GM12872 (cell line): ENCODE results near the gene SLC7A14.

Experiments
- TF ChIP-seq, protein P1 (sequence below): IDR thresholded peaks from 3 replicates; pipeline ENCODE4 v1.5.1; 2011; ENCODE audit warnings: low read depth, mild to moderate bottlenecking, low read length, moderate library complexity; ENCODE audit not compliant: insufficient read depth

Gene SLC7A14

DNA sequence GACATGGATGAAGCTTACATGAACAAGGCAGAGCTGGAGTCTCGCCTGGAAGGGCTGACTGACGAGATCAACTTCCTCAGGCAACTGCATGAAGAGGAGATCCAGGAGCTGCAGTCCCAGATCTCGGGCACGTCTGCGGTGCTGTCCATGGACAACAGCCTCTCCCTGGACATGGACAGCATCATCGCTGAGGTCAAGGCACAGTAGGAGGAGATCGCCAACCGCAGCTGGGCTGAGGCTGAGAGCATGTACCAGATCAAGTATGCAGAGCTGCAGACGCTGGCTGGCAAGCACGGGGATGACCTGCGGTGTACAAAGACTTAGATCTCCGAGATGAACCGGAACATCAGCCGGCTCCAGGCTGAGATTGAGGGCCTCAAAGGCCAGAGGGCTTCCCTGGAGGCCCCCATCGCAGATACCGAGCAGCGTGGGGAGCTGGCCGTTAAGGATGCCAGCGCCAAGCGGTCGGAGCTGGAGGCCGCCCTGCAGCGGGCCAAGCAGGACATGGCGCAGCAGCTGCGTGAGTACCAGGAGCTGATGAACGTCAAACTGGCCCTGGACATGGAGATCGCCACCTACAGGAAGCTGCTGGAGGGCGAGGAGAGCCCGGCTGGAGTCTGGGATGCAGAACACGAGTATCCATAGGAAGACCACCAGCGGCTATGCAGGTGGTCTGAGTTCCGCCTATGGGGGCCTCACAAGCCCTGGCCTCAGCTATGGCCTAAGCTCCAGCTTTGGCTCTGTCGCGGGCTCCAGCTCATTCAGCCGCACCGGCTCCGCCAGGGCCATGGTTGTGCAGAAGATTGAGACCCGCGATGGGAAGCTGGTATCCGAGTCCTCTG lies 89.6 kb downstream of the SLC7A14 start:
- TF ChIP-seq, protein P1, sequence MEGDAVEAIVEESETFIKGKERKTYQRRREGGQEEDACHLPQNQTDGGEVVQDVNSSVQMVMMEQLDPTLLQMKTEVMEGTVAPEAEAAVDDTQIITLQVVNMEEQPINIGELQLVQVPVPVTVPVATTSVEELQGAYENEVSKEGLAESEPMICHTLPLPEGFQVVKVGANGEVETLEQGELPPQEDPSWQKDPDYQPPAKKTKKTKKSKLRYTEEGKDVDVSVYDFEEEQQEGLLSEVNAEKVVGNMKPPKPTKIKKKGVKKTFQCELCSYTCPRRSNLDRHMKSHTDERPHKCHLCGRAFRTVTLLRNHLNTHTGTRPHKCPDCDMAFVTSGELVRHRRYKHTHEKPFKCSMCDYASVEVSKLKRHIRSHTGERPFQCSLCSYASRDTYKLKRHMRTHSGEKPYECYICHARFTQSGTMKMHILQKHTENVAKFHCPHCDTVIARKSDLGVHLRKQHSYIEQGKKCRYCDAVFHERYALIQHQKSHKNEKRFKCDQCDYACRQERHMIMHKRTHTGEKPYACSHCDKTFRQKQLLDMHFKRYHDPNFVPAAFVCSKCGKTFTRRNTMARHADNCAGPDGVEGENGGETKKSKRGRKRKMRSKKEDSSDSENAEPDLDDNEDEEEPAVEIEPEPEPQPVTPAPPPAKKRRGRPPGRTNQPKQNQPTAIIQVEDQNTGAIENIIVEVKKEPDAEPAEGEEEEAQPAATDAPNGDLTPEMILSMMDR = no peak

DNA sequence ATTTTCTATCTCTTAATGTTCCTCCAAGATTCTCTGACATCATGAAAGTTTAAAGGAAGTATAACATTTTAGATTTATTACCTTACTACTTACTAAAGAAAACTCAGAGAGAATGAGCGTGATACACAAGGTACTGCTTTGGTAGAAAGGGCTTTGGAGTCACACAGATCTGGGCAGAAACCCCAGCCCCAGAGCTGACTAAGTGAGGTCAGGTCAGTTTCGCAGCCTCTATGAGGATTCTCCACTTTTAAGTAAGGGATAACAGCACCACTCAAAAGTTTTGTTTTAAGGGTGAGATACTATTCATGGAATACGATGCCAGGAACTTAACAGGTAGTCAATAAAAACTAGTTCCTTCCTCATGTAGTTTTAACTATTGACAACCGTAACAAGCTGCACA lies 91.1 kb downstream of the SLC7A14 start:
- TF ChIP-seq, protein P1 = no peak

DNA sequence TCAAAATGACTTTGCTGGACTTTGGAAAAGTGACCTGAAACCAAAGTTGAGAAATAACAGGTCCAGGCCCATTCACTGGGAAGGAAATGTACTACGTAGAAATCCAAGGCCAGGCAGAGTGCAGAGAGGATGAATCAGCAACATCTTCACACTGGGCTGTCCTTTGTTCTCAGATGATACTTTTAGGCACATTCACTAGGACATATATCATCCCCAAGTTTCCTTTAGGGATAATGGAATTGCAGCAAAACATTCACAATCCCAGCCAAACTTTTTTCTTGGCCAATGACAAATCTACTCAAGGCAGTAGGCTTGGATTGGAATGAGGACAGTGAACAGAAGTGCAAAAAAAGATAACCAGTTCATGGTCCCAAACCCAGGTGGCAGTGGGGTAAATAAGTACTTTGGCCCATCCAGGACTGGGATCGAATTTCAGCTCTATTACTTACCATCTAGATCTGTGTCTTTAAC lies 92.1 kb downstream of the SLC7A14 start:
- TF ChIP-seq, protein P1 = no peak

DNA sequence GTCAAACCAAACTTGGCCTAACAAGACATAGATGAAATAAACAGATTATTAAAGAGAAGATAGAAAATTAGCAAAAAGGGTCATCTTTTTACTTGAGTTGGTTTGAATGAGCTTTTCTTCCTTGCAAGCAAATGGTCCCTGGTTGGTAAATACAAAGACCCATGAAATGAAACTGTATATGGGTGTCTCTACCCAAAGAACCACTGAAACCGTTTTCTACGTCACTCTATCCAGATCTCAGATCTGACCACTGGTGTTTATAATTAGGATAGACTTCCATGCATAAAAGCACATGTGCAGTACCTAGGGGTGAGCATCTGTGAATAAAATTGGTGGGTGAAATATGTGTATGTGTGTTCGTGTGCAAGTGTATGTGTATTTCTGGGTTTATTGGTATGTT lies 94.0 kb downstream of the SLC7A14 start:
- TF ChIP-seq, protein P1 = no peak

DNA sequence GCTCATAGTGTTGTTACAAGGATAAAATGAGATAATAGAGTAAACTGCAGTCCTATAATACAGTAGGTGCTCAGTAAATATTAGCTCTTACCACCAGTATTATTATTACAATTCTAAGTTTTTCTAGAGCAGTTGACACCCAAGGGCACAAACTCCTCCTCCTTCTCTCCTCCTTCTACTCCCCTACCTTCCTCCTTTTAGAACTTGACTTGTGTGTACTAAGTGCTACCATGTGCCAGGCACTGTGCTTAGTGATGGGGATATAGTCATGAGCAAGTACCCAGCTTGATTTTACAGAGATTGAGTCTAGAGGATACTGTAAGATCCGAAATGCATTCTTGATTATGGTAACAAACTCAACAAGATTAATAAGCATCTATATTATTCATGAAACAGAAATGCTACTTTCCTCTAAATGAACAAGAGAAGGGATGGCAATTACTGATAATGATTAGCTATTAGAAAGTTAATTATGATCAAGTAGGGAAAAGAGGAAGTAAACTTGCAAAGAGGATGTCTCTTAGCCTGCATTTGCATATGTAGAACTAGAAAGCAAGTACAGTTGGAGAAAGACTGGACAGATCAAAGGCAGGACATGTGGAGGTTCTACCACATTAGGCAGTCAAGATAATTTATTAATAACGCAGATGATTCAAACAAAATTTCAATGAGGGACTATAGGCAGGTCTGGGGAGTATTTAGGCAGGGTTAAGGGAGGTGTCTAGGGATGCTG lies 94.9 kb downstream of the SLC7A14 start:
- TF ChIP-seq, protein P1 = no peak

DNA sequence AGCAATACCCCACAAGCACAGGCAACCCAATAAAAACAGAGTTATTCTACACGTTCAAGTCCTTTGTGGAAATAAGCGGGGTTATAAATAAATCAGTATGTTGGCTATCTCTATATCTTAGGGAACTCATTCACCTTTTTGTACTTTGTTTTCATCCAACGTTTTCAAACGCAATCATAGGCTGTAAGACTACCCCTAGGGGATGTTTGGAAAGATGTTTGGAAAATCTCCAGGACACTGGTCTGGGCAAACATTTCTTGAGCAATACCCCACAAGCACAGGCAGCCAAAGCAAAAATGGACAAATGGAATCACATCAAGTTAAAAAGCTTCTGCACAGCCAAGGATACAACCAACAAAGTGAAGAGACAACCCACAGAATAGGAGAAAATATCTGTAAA lies 97.1 kb downstream of the SLC7A14 start:
- TF ChIP-seq, protein P1 = no peak

DNA sequence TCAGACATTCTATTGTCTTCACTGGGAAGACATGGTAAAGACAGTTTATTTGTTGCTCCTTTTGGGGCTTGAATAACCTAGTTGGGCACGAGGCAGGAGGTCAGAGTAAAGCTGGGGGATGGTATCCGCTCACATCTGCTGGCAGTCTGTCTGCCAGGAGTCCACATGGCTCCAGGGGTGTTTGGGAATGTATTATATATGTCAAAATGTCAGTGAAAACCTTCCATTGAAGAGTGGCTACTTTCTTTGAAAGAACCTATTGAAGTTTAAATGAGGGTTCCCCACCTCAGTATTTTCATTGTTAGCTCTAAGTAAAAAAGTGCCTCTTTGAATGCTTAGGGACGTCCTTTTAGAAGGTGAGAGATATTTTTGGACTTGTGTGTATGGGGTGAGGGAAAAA lies 98.8 kb downstream of the SLC7A14 start:
- TF ChIP-seq, protein P1 = no peak
